HG03521 (cell line): ENCODE data around the gene IFNL1.
"Not testable (repeated sequence)": the region's sequence is repeated elsewhere in the genome, so short reads cannot be mapped to it uniquely, and the experiment has no call there.

ENCODE experiments used
- ATAC-seq: cut with Tn5 transposase; IDR thresholded peaks from one replicate; pipeline ENCODE4 v1.9.1; 2021; ENCODE audit warnings: mild to moderate bottlenecking, moderate library complexity; ENCODE audit not compliant: unreplicated experiment

The IFNL1 gene

DNA sequence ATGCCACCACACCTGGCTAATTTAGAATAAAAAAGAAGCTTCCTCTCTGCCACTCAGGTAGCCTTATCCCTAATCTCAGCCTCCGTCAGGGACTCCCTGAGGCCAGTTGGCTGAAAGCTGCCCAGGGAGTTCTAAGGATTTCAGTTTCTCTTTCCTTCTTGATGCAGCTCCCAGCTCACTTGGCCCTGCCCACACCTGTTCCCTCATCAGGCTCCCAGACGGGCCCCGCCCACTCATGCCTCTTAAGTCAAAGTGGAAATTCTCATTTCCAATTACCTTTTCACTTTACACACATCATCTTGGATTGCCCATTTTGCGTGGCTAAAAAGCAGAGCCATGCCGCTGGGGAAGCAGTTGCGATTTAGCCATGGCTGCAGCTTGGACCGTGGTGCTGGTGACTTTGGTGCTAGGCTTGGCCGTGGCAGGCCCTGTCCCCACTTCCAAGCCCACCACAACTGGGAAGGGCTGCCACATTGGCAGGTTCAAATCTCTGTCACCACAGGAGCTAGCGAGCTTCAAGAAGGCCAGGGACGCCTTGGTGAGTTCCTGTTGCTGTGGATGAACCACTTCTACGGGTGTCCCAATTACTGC is at the start of gene IFNL1:
TSS of gene IFNL1 (plus strand) at position 353 of the 591 bp plus-strand sequence. CDS start at position 368, 15 bp downstream.
- no peak for ATAC-seq

DNA sequence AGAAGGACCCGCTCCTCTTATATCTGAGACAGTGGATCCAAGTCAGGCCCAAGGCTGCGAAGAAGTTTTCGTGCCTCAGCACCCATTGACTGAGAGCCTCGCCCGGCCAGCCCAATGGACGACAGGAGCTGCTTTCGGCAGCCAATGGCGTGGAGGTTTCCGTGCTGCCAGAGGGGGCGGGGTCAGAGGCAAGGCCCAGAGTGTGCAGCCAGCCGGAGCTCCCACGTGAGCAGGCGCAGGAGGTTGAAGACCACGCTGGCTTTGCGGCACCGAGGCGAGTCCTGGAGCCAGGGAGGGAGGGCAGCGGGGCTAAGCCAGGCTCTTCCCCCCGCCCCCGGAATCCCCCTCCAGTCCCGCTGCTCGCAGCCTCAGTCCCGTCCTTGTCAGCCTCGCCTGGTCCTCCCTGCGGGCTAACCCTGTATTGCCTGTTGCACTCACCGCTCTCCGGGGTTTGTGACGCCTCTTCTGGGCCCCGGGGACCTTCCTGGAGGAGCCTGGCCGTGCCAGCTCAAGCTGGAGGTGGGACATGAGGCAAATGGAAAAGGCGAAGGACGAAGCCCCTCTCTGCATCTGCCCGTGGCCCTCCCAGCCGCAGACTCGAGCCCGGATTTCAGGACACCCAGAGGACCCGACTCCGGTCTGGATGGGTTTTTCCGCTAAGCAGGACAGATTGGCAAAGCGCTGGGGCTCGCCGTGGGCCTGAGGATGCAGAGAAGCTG is 49.1 kb upstream of the IFNL1 start:
- ATAC-seq: no peak

DNA sequence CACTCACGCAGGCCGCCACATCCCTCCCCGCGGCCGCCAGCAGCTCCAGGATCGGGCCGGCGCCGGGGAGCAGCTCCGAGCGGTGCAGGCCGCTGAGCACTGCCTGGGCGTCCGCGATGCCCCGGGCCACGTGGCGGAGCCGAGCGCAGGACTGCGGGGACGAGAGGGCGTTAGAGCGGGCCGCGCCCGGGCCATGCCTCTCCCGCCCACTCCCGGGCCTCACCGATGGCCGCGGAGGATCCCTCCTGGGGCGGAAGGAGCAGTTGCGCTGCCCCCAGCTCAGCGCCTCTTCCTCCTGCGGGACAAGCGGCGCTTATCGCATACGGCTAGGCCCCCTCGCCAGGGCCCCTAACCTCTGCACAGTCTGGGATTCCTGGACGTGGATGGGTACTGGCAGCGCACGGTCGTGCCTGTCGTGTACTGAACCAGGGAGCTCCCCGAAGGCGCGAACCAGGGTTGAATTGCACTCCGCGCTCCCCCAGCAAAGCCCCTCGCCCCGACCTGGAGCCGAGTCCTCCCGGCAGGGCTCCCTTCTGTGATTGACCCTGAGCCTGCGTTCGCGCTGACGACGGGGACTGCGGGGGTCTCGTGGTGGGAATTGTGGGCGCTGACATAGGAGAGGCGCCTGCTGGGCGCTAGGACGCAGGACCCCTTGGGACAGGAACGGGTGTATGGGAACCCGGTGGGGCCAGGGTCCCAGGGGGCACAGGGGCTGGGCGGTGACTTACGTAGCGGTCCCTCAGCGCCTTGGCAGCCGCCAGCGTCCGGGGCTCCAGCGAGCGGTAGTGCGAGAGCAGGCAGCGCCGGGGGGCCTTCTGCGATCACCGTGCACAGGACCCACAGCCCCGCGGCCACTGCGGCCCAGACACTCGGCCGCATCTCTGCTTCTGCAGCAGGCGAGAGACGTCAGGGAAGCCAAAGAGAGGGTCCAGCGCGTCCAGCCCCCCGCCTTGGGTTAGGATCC is 48.2 kb upstream of the IFNL1 start:
- no peak for ATAC-seq

- no peak for ATAC-seq
These were observed 47.4 kb upstream of the IFNL1 start, which contains the start of gene IFNL4 for GRCh38 chr19:39248806-39249205. Gene IFNL4 (minus strand): TSS chr19:39248856.

DNA sequence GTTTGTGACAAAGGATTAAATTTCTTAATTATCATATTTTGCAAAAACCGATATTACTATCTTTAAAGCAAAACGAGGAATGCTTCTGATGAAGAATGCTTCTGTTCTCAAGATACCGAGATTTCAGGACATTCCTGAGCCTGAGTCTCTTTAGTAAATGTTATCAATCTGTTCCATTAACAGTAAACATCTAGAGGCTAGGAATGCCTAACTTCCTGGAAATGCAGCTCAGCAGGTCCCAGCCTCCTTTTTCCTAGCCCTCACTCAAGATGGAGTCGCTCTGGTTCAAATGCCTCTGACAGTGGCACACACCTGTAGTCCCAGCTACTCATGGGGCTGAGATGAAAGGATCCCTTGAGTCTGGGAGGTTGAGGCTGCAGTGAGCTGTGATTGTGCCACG is 45.1 kb upstream of the IFNL1 start:
- no peak for ATAC-seq

- ATAC-seq: no peak
These were observed 44.4 kb upstream of the IFNL1 start for GRCh38 chr19:39251846-39252245.

DNA sequence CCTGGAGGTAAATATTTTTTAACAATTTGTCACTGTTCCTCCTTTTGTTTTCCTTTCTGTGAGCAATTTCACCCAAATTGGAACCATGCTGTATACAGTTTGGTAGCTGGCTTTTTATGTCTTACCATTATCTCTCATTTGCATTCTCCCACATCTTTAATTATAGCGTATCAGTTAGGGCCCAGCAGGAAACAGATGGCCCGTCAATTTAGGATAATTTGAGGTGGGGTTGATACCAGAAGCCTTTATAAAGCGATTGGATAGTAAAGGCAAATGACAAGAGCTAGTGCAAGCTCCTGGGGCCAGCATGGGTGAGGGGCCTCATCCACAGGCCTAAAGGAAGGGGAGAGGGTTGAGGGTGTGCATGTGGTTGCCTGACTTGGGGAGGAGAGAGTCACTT is 43.7 kb upstream of the IFNL1 start:
- ATAC-seq: no peak

- ATAC-seq: no peak
These were observed 42.6 kb upstream of the IFNL1 start for GRCh38 chr19:39253374-39254149.

- ATAC-seq: no peak
These were observed 41.5 kb upstream of the IFNL1 start for GRCh38 chr19:39254531-39255345.

DNA sequence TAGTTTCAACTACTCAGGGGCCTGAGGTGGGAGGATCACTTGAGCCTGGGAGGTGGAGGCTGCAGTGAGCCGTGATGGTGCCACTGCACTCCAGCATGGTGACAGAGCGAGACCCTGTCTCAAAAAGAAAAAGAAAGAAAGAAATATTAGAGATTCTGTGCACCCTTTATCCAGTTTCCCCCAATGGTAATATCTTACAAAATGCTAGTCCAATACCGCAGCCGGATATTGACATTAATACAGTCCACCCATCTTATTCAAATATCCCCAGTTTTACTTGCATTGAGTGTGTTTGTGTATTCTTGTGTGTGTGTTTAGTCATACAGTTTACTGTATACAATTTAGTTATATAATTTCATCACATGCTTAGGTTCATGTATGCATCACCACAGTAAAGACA is 39.0 kb upstream of the IFNL1 start:
- no peak for ATAC-seq

- no peak for ATAC-seq
These were observed 34.5 kb upstream of the IFNL1 start for GRCh38 chr19:39261704-39262103.

- no peak for ATAC-seq
These were observed 33.7 kb upstream of the IFNL1 start for GRCh38 chr19:39262496-39262895.

GRCh38 chr19:39263912-39264305 is 32.3 kb upstream of the IFNL1 start:
- ATAC-seq: no peak

DNA sequence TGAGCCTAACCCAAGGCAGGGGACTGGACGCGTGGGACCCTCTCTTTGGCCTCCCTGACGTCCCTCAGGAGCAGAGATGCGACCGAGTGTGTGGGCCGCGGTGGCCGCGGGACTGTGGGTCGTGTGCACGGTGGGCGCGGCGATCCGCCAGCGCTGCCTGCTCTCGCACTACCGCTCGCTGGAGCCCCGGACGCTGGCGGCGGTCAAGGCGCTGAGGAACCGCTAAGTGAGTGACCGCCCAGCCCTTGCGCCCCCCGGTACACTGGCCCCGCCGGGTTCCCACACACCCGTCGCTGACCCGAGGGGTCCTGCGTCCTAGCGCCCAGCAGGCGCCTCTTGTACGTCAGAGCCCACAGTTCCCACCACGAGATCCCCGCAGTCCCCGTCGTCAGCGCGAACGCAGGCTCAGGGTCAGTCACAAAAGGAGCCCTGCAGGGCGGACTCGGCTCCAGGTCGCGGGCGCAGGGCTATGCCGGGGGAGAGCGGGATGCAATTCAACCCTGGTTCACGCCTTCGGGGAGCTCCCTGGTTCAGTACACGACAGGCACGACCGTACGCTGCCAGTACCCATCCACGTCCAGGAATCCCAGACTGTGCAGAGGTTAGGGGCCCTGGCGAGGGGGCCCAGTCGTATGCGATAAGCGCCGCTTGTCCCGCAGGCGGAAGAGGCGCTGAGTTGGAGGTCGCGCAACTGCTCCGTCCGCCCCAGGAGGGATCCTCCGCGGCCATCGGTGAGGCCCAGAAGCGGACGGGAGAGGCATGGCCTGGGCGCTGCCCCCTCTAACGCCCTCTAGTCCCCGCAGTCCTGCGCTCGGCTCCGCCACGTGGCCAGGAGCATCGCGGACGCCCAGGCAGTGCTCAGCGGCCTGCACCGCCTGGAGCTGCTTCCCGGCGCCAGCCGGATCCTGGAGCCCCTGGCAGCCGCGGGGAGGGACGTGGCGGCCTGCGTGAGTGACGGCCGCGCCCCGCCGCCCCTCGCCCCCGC is 31.6 kb upstream of the IFNL1 start:
- ATAC-seq: no peak

DNA sequence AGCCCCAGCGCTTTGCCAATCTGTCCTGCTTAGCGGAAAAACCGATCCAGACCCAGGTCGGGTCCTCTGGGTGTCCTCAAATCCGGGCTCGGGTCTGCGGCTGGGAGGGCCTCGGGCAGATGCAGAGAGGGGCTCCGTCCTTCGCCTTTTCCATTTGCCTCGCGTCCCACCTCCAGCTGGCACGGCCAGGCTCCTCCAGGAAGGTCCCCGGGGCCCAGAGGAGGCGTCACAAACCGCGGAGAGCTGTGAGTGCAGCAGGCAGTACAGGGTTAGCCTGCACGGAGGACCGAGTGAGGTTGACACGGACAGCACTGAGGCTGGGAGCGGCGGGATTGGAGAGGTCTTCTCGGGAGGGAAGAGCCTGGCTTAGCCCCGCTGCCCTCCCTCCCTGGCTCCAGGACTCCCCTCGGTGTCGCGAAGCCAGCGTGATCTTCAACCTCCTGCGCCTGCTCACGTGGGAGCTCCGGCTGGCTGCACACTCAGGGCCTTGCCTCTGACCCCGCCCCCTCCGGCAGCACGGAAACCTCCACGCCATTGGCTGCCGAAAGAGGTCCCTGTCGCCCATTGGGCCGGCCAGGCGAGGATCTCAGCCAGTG is 30.8 kb upstream of the IFNL1 start:
- no peak for ATAC-seq

- not testable (repeated sequence) for ATAC-seq
These were observed 28.1 kb upstream of the IFNL1 start, which contains the start of gene IFNL2 for GRCh38 chr19:39268085-39268484. Gene IFNL2 (plus strand): TSS chr19:39268396. CDS start chr19:39268569, 173 bp downstream.

DNA sequence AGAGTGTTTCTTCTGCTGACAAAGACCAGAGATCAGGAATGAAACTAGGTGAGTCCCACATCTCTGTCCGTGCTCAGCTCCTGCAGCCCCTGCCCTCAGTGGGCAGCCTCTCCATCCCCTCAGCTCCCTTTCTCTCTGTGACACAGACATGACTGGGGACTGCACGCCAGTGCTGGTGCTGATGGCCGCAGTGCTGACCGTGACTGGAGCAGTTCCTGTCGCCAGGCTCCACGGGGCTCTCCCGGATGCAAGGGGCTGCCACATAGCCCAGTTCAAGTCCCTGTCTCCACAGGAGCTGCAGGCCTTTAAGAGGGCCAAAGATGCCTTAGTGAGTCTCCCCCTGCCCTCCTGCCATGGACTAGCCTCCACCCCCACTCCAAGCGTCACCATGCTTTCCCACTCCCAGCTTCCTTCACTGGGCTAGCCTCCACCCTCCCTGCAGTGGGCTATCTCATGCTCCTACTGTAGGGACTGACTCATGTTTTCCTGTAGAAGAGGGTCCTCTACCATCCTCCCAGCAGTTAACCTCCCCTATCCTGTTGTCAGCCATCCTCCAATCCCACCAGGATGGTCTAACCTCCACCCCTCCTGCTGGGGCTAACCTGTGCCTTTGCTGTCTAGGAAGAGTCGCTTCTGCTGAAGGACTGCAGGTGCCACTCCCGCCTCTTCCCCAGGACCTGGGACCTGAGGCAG is 27.5 kb upstream of the IFNL1 start:
- not testable (repeated sequence) for ATAC-seq

DNA sequence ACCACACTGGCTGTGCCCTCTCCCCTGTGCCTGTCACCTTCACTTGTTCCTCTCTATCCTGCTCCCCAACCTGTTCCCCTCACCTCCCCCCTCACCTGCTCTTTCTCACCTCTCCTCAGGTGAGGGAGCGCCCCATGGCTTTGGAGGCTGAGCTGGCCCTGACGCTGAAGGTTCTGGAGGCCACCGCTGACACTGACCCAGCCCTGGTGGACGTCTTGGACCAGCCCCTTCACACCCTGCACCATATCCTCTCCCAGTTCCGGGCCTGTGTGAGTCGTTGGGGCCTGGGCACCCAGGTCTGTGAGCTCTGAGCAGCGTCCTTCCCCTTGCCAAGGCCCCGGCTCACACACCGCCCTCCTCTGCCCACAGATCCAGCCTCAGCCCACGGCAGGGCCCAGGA is 26.8 kb upstream of the IFNL1 start:
- ATAC-seq: not testable (repeated sequence)
